HG03439 (cell line): ENCODE measurements around the gene SEMA3C.
A peak's percentile ranks its signal among the peaks of the same experiment; 100 is the strongest.

ENCODE experiments used
- ATAC-seq: cut with Tn5 transposase; IDR thresholded peaks from one replicate; pipeline ENCODE4 v1.9.1; 2021; ENCODE audit warnings: mild to moderate bottlenecking, moderate library complexity; ENCODE audit not compliant: unreplicated experiment

The SEMA3C gene

DNA sequence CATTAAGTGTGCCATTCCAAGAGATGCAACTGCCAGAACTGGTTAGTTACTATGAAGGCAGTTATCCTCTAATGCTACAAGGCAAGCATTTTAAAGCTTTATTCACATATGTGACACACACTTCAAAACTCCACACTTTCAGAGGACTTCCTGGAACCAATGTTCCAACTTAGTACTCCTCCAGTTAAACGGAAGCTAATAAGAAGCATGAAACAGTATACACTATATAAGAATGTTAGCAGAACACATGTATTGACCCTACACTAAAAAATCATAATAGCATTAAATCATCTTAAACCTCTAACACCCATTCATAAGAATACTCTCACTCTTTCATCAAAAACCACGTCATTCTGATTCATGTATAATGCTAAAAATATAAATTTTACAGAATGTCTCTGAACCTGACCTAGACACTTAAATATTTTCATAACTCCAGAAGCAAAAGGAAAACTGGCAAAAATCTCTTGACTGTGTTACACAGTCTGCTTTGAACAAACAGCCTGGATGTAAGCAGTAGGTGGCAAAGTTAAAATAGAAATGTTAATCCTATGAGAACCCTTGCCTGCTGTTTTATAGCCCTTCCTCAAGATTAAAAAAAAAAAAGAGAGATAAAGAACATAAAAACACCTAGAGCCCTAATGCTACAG, 135.0 kb downstream of the SEMA3C start:
- no peak for ATAC-seq

DNA sequence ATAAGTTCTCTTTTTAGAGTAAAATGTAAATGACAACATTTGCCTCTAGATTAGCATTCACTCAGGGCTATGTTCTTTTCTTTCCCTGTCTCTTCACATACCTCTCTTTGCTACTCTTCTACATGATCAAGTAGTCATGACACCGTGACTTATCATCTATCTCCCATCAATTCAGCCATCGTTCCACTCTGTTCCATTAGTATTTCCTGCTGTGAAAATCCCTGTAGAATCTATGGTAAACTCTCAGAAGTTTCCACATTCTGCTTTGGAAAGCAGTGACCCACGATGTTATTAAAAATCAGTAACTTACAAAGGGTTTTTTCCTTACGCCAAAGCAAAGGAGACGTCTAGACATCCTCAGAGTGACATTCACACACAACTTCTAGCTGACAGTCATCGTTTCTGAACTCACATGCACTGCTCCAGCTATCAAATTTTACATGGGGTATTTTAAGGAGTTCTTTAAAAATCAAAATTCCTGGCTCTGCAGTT, 135.6 kb downstream of the SEMA3C start:
- no peak for ATAC-seq

DNA sequence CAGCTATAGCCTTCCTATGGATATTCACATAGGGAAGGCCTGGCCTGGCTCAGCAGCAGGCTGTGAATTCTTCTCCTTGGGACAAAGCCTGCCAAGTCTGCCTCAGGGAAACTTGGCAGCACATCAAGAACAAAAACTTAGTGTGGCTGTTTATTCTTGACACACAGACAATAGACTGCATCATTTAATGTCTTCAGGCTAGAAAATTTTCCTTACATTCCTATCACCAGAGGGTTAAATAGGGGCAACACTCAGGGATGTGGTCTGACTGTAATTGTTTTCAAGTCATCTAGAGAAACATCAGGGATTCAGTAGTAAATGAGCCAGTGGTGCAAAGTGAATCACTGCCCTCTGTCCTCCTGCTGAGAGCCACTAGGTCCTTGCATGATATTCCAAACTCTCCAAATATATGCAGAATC, 137.3 kb downstream of the SEMA3C start:
- no peak for ATAC-seq

DNA sequence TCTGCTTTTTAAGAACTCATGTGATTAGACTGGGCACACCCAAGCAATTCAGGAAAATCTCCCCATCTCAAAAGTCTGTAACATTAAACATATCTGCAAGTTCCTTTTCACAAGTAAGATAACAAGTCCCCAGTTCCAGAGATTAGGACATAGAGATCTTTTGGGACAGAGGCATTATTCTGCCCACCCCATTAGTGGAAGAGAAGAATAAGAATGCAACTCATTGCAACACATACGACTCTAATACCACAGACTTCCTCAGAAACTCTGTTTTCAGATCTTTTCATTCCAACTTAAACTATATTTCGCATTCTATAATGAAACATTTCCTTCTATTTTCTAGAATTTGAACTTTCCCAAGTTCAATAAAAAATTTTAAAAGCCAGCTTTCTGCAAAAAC, 137.7 kb downstream of the SEMA3C start:
- ATAC-seq: no peak

DNA sequence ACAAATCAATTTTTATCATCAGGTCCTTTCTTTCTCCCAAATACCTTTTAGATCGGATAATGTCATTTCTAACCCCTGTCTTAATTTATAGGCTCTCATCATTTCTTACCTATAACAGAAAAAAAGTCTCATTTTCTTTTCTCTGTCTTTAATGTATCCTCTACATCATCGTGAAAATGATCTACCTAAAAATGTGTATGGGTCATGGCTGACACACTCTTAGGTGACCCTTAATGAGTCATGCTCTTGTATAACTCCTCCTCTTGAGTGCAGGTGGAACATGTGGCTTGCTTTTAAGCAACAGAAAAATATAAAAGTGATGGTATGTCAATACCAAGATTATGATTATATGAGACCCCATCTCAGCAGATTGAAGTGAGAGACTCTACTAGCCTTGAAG, 139.4 kb downstream of the SEMA3C start:
- ATAC-seq: no peak

DNA sequence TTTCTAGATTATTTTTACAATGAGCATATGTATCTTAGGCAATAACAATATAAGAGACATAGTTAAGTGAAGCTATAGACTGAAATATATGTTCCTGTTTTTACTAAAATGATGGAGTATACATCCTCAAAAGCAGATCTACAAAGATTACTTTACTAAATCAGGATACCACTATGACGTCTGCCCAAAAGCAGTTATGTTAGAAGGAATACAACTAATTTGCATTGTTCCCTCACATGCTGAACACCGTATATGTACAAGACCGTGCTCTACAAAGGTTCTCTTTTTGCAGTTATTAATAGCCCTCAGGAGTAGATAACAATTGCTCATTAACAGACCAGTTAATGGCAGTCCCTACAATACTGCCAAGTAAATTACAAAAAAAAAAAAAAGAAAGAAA, 143.0 kb downstream of the SEMA3C start:
- ATAC-seq: no peak

DNA sequence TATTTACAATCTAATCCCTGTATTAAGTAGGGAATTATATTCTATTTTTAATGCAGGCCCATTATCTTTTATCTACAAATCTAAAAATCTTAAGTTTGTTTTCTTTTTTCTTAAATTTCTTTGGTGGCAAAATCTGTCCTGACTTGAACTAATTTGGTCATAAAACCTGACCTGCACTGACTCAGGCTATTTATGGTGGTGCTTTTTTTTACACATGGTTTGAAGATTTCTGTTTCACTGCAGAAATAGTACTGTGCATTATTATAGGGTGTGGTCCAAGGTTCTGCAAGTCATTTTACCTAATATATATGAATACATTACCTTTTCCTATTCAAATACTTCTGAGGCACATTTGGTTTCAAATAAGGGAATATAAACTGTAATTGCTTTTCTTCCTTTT, 143.4 kb downstream of the SEMA3C start:
- ATAC-seq: no peak

DNA sequence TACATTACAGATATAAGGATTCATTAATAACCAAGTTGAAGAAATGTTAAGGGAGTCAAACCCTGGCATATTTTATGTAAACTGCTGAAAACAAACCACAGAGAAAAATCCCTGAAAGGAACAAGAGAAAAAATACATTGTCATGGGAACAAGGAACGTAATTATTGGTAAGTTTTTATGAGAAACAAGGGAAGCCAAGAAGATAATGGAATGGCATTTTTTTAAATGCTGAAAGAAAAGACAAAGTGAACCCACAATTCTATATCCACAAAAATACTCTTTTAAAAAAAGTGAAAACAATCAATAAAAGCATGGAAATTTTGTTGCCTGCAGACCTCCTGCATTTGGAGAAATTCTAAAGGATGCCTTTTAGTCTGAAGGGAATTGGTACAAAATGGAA, 144.0 kb downstream of the SEMA3C start:
- no peak for ATAC-seq

DNA sequence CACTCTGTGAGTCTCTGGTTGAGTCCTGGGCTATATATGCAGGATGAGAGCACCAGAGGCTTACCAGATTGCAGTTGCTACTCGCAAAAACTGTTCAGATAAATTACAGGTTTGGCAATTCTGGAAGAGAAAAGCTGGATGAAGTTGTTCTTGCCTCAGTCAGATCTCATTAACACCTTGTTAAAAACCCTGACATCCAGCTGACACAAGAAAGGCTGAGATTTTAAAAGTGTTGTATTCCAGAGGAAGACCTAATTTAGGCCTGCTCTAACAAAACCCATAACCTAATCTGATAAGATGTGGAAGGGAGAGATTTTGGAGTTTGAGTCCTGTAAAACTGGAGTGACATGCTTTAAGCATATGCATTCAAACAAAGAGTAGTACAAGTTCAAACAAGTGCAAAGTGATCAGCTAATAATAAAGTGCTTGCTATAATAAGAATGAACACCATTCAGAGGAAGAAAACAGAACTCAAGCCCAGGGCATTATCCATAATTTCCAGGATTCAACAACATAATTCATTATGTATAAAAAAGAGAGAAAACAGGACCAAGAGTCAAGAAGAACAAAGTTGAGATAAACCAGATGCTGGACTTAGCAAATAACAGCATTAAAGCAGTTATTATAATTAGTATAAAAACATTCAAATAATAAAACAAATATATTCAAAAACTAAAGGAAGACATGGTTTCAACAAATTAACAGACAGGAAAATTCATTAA, 144.9 kb downstream of the SEMA3C start:
- ATAC-seq: no peak

DNA sequence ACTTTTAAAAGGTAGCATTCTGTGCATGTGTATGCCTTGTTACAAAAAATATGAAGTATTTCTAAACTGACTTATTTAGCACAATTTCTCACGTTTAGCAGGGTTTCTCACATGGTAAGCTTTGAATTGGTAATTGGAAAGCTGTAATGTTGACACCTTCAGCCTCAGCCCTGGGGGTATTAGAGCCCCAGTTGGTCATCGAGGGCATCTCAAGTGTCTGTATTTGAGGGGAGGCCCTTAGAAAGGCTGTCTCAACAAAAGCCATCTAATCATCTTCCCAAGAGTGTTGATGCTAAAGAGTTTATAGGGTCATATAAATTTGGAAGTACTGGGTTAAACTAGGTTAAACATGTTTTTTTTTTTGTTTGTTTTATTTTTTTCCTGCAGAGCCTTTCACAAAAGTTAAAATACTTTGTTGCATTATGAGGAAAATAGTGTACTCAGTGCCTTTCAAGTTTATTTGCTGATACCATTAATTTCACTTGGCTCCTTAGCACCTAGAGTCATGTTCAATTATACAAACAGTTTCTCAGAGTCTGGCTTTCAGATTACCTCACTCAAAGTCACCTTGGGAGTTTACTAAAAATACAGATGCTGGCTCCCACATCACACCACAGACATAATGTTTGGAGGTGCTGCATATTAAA, 146.4 kb downstream of the SEMA3C start:
- no peak for ATAC-seq

DNA sequence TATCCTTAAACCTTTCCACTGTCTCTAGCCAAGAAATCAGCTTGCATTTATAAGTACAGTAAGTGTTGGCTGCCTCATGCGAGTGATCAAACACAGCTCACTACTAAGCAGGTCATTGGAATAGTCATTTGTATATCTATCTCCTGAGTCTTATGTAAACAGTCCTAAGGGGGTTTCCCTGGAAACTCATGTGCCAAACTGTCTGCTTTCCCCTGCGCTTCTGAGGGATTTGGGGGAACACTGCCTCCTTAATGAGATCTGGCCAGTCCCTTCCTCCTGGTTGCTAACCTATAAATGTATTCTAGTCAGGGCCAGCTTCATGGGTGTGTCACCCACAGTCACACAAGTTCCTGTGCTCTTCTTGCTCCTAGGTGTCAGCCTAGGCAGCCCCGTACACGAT, 147.3 kb downstream of the SEMA3C start:
- no peak for ATAC-seq

DNA sequence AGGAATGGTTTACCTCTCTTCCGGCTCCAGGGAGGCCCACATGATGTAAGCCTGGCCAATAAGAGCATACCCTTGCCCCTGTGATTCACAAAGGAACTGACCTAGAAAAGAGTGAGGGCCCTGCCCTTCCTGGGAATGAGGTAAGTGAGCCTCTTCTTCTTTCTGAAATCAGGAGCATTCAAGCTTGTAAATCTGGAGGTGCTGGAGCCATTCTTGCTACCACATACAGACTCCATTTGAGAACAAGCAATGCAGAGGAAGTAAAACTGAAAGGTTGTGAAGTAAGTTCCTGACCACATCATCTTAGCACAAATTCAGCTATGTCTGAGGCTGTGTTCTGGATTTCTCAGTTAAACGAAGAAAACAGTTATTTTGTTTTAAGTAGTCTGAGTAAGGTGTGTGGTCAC, 148.2 kb downstream of the SEMA3C start:
- peak; percentile 82 for ATAC-seq

DNA sequence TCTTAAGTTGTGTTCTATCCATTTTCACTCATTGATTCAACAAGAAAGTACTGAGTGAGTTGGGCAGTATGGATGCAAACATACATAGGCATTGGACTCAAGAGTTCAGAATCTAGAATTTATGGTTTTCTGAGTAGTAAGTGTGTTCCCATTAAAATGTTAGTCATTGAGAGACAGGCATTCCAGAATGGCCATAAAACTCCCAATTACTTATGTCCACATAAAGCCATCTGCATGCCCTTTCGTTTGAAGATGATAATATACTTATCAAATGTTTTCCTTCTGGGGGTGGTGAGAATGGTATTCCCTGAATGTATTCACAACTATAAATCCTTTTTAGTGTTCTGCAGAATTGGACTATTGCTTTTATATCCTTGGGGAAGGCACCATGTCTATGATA, 148.8 kb downstream of the SEMA3C start:
- ATAC-seq: no peak

DNA sequence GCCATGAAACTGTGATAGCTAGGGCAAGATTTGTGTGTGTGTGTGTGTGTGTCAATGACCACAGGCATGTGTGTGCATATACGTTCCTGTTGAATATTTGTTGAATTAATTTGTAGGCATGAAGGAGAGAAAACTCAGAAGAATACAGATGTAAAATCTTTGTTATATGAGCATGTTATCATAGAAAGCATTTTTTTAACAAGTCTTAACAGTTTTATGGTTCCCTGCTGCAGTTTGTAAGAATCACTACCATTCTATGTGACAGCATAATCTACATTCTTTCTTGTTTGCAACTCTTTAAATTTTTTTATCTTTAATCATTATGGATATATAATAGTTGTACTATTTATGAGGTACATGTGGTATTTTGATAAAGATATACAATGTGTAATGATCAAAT, 150.1 kb downstream of the SEMA3C start:
- ATAC-seq: no peak

DNA sequence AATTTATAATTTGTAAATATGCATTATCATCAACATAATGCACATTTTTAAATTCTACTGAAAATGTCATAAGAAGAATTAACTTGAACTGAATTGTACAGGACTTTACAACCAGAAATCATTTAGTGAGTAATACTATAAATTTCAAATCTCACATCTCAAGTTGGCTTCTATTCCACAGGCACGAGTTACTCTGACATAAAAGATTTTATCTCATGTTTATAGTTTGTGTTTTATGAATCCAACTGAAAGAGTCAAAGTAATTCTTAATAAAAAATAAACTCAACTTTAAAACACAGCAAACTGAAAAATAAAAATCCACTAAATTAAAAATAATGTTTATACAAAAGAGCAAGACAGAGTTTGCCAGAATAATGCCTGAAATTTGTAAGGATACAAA, 151.2 kb downstream of the SEMA3C start:
- ATAC-seq: no peak

DNA sequence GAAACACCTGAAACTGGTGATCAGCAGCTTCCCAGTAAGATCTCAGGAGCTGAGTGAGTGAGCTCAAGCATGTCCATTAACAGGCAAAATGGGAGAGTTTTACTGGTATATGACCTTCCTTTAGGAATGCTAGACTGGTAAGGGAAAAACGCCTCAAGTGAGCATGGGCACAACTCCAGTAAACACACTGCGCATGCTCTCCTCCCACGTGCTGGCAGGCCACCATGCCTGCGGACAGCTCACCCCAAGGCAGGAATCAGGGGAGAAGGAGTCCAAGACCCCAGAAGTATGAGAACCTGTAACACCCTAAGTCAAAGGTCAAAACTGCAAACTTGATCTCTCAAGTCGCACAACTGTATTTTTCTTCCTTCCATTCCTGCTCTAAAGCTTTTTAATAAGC, 152.1 kb downstream of the SEMA3C start:
- ATAC-seq: no peak

DNA sequence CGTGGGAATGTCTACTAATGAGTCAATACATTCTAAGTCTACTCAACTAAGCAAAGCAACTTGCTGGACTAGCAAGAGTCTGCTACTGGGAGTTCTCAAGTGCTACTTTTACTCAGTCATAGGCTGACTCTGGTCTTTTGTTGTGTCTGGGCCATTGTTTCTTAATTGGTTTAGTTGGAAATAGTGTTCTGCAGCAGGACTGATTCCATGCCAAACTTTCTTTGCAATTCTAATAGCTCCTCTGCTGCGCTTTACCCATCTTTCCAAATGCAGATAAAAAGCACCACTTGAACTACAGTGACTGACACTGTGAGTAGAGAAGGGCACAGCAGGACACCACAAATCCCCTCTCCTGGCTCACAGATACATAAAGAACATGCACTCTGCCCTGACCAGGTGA, 154.7 kb downstream of the SEMA3C start:
- no peak for ATAC-seq

DNA sequence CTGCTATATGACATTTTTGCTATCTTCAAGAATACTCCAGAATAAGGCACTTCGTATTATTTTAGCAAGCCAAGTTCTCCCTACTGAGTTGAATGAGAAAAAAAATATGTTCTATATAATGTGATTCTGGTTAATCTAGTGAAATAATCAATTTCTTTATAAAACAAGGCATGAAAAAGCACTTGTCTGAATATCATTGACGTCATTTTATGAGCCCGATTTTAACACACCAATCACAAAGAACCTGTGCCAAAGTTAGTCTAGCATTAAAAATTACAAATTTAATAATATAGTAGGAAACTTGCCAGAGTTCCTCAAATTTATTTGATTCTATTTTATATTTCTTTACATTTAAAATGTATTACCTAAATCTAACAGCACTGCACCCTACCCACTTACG, 155.1 kb downstream of the SEMA3C start:
- ATAC-seq: no peak

DNA sequence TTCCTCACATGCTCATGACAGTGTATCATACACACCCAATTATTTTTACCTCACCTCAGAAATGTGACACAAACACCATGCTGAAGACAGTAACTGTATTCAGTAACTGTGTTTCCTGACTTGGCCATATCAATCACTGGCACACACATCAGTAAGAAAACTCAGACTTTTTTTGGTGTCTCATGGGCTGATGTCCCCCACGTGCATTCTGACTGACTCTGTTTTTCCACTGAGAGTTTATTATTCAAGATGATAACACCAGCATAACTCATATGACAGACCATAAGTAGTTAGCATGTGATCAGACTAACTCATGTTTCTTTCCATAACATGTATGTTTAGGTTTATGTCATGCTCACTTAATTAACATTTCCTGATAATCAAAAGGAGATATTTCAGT, 155.6 kb downstream of the SEMA3C start:
- ATAC-seq: no peak

DNA sequence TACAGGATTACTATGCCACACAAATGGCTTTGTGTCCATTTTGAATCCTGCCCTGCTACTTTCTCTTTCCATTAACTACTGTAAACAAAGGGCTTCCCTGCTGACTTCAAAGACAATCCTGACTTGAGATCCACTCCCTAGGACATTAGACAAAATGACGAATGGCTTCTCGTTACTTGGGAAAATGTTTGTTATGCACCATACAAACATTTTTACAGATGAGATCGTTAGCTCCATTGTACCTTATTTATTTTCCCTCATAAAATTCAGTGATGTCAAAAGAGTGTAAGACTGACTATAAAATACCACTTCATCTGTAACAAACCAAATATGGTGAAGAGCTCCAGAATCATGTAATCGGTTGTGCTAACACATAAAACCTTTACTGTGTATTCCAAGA, 158.6 kb downstream of the SEMA3C start:
- no peak for ATAC-seq

DNA sequence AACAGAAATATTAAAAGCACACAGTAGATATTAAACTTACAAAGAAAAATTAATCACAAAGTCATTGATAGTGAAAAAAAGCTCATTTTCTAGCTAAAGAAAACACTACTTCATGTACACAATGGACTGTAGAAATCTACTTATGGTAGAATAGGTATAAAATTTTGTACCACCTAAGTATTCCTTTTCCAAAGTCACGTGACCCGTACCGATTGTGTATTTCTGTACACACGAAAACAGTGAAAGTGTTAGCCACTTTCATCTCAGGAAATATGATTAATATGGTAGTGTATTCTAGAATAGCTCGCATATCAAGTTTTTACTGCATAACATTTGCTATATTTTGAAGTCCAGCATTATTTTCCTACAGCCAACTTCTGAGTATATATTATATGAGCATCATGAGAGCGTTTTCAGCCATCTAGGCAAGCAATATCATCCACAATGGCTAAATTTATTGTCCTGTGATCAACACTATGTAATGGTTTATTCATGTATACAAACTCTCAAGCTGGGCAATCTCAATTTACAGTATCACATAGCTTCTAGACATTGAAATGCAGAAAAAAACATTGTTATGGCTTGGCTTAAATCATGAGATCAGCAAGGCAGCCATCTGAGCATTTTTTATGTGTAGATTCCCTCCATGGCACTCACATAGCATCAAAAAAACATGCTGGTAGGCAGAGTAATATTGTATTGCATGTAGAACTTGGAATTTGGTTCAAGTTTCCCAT, 165.7 kb downstream of the SEMA3C start:
- ATAC-seq: no peak

DNA sequence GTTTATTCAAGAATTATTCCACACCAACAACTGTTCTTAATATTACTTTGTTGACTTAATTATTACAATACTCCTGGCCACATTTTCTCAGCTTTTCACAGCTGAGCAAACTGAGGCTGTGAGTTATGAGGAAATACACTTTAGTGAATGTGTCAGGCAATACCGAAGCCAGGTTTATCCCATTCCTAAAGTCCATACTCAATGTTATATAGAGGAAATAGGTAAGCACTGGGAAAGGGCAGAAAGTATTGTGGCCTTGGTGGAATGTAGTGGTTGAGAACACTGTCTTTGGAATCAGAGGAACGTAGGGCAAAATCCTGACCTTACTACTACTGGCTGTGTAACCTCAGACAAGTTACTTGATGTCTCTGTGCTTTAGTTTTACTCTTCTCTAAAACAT, 169.6 kb downstream of the SEMA3C start:
- ATAC-seq: no peak
